Ectodermal cell (in vitro differentiated cells): ENCODE data around the gene CADM2.

Experiments
- H3K27ac ChIP-seq: 2 replicates; pipeline ENCODE4 v1.7.0; 2013; ENCODE audit warnings: mild to moderate bottlenecking, low read depth, low read length; ENCODE audit not compliant: insufficient read depth, poor library complexity, severe bottlenecking
- H3K27me3 ChIP-seq: 2 replicates; pipeline ENCODE4 v1.7.0; 2013; ENCODE audit warnings: mild to moderate bottlenecking, low read length; ENCODE audit not compliant: insufficient read depth, control insufficient read depth, poor library complexity, severe bottlenecking
- H3K36me3 ChIP-seq: one replicate; pipeline ENCODE4 v1.7.0; 2013; ENCODE audit warnings: low read length; ENCODE audit not compliant: control insufficient read depth, insufficient read depth
- H3K4me1 ChIP-seq: one replicate; pipeline ENCODE4 v1.7.0; 2013; ENCODE audit warnings: low read length; ENCODE audit not compliant: control insufficient read depth, insufficient read depth
- H3K4me3 ChIP-seq: 2 replicates; pipeline ENCODE4 v1.7.0; 2013; ENCODE audit warnings: low read depth, low read length, control low read depth; ENCODE audit not compliant: insufficient read depth
- H3K9me3 ChIP-seq: 2 replicates; pipeline ENCODE4 v1.7.0; 2013; ENCODE audit warnings: mild to moderate bottlenecking, low read length, moderate library complexity; ENCODE audit not compliant: control insufficient read depth
- WGBS, 2 experiments: methylation state at CpG; one replicate each; pipeline ENCODE4 v1.1.7; 2013; ENCODE audit warnings: missing lambda C conversion rate in 2 of 2; 5-methylcytosine and 5-hydroxymethylcytosine counted together

The CADM2 gene

DNA sequence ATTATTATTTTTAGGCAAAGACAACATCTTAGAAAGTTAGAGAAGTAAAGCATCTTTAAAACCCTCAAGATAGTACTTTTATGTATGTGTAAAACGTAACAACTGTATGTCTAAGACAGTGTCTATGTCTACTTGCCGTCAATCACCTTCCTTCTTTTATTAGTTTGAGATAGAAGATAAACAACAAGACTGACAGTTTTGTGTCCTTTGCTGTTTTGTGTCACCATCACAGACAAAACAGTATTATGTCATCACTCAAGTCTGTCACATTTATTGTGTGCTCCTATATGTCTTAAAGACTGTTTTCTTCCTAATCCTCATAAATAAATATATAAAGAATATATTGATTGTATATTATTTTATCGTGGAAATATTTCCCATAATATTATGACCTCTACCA, 908.3 kb downstream of the CADM2 start:
- 69% methylated on average over 2 of the region's 3 CpGs; no CpG with 5 or more reads in 1 of the 2 experiments for WGBS, 2 experiments
- no peaks in the 10 kb centered on the region for H3K4me1 ChIP-seq
- H3K27me3 ChIP-seq = no peaks in the 10 kb centered on the region
- H3K9me3 ChIP-seq = no peaks in the 10 kb centered on the region
- H3K4me3 ChIP-seq = no peak overlapping the region
- H3K36me3 ChIP-seq = no peaks in the 10 kb centered on the region
- H3K27ac ChIP-seq = no peak overlapping the region

DNA sequence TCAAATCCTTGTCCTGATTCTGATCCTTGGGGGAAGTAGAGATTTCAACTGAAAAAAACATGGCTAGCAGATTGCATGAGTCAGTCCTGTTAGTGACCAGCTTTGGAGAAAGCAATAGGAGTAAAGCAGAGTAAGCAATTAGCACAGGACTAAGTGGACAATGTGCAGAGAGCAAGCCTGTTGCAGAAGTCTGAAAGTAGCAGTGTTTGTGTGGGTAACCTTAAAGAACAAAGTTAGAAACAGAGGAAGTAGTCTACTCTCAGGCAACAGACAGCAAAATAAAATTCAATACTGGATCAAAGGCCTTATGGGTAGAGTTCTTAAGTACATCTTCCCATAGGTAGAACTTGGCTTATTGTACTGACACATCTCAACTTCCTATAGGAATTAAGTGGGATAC, 916.8 kb downstream of the CADM2 start:
- no peaks in the 10 kb centered on the region for H3K9me3 ChIP-seq
- H3K4me1 ChIP-seq = no peaks in the 10 kb centered on the region
- H3K27me3 ChIP-seq = no peaks in the 10 kb centered on the region
- H3K27ac ChIP-seq = no peak overlapping the region
- H3K4me3 ChIP-seq = no peak overlapping the region
- H3K36me3 ChIP-seq = no peaks in the 10 kb centered on the region

DNA sequence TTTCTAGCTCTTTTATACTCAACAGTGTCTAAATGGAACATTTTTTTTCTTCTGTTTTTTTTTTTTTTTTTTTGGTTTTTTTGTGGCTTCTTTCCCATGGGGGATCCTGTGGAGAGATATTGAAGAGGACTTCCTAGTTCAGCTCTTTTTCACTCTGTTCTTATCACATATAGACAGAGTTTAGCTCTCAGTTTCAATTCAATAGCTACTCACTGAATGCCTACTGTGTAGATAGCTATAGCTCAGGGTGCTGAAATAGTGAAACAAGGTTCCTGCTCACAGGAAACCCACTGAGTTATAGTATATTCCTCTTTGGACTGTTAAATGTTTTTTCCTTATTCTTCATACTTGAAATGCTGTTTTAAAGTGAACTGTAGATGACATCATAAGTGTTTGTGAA, 918.8 kb downstream of the CADM2 start:
- H3K36me3 ChIP-seq = no peaks in the 10 kb centered on the region
- H3K4me3 ChIP-seq = no peak overlapping the region
- no peak overlapping the region for H3K27ac ChIP-seq

DNA sequence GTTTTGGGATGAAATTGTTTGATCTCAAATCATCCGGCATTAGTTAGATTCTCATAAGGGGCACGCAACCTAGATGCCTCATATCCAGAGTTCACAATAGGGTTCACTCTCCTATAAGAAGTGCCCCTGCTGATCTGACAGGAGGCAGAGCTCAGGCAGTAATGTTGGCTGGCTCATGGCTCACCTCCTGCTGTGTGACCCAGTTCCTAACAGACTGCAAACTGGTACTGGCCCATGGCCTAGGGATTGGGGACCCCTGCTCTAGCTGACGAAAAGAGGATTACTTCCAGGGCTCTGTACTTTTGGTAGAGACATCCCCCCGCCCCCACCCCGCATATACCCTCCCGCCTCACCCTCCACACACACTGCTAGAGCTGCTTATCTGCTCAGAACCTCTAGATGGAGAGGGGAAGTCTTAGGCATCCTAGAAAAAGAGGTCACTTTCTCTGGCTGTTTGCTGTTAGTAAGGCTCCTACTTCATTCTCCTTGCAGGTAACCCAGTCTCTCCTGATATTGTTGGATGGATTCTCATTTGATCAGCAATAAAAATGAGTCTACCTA, 923.1 kb downstream of the CADM2 start:
- H3K36me3 ChIP-seq = no peaks in the 10 kb centered on the region
- no peak overlapping the region for H3K4me3 ChIP-seq
- H3K9me3 ChIP-seq = no peaks in the 10 kb centered on the region
- no peak overlapping the region for H3K27ac ChIP-seq
- H3K27me3 ChIP-seq = no peaks in the 10 kb centered on the region
- no peaks in the 10 kb centered on the region for H3K4me1 ChIP-seq
- 89 to 91% methylated on average over 3 to 6 of the region's 6 CpGs for WGBS, 2 experiments

More for the DNA sequence above, 918.8 kb downstream of the CADM2 start:
- no peaks in the 10 kb centered on the region for H3K9me3 ChIP-seq
- no peaks in the 10 kb centered on the region for H3K27me3 ChIP-seq
- H3K4me1 ChIP-seq = no peaks in the 10 kb centered on the region

DNA sequence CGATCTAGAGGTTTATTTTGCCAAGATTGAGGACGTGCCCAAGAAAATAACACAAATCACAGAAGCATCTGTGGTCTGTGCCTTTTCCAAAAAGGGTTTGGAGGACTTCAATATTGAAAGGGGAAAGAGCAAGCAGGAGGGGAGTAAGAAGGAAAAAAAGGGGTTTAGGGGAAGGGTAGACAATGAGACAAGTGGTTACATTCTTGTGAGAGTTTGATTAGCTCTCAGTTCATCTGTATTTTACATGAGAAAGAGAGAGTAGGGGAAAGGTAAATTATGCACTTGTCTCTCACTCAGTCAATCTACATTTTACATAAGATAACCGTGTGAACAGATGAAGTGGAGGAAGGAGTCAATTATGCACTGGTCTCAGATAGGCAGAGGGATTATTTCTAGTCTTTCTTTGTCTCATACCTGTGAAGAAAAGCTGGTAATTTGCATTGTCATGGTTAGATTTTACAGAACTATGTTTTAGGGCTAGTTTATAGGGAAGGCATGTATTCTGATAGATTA, 931.3 kb downstream of the CADM2 start:
- peaks cover 4% of the 10 kb centered on the region for H3K4me1 ChIP-seq
- H3K9me3 ChIP-seq = no peaks in the 10 kb centered on the region
- H3K27me3 ChIP-seq = no peaks in the 10 kb centered on the region
- no peak overlapping the region for H3K4me3 ChIP-seq
- H3K36me3 ChIP-seq = no peaks in the 10 kb centered on the region
- WGBS, 2 experiments = 47 to 57% methylated on average over 3 of the region's 3 CpGs
- H3K27ac ChIP-seq = no peak overlapping the region

DNA sequence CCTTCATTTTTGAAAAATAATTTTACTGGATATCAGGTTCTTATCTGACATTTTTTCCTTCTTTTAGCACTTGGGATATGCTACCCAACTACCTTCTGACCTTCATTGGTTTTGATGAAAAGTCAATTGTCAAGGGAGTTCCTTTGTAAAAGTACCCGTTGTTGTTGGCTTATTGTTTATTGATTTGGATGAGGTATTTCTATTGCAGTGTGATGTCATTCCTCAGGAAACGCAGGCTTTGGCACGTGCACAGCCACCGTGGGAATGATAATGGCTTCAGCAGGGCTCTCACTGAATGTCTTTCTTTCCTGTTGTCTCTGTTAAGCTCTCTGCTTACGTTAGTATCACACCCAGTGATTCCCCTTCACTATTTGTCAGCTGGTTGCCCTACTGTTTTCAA, 944.6 kb downstream of the CADM2 start:
- H3K4me1 ChIP-seq = no peaks in the 10 kb centered on the region
- no peaks in the 10 kb centered on the region for H3K36me3 ChIP-seq
- no peak overlapping the region for H3K4me3 ChIP-seq
- 59 to 70% methylated on average over 5 of the region's 5 CpGs for WGBS, 2 experiments
- H3K9me3 ChIP-seq = no peaks in the 10 kb centered on the region
- no peak overlapping the region for H3K27ac ChIP-seq
- H3K27me3 ChIP-seq = no peaks in the 10 kb centered on the region

DNA sequence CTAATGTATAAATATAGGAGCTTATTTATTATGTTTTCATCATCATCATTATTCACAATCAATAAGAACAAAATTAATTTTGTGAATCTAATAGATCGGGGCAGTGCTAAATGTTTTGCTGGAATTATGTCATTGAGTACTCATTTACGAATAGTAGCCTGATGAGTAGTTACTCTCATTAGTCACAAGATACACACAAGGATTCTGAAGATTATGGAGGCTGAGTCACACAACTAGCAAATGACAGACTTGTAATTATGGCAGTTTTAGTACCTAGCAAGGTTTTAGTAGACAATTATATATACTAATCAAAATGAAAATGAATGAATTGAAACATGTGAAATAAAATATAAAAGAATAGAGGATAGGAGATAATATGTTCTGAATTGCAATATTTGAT, 954.2 kb downstream of the CADM2 start:
- Histone ChIP-seq H3K27me3 (no peaks in the 10 kb centered on the region), H3K4me3 (no peak overlapping the region), H3K4me1 (no peaks in the 10 kb centered on the region), H3K27ac (no peak overlapping the region), H3K36me3 (no peaks in the 10 kb centered on the region), H3K9me3 (no peaks in the 10 kb centered on the region)
- WGBS, 2 experiments = 97 to 100% methylated on average over 1 to 2 of the region's 2 CpGs

DNA sequence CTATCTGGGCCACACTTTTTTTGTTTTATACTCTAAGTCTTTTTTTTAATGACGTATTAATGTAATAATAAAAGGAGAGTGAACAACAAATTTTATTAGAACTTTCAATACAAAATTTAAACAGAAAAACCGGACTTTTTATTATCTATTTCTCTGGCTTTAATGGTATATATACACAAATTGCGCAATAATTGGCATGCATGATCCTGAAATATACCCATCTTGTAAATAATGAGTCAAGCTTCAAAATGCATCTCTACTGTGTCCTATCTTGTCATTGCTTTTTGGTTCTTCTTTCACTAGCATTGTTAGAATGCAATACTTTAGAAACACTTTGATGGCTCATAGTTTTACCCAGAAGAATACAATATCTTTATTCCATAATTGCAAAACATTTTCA, 963.6 kb downstream of the CADM2 start:
- H3K27ac ChIP-seq = no peak overlapping the region
- 89 to 100% methylated on average over 1 to 2 of the region's 3 CpGs for WGBS, 2 experiments
- H3K4me1 ChIP-seq = no peaks in the 10 kb centered on the region
- no peaks in the 10 kb centered on the region for H3K9me3 ChIP-seq
- no peaks in the 10 kb centered on the region for H3K36me3 ChIP-seq
- no peak overlapping the region for H3K4me3 ChIP-seq
- H3K27me3 ChIP-seq = no peaks in the 10 kb centered on the region

DNA sequence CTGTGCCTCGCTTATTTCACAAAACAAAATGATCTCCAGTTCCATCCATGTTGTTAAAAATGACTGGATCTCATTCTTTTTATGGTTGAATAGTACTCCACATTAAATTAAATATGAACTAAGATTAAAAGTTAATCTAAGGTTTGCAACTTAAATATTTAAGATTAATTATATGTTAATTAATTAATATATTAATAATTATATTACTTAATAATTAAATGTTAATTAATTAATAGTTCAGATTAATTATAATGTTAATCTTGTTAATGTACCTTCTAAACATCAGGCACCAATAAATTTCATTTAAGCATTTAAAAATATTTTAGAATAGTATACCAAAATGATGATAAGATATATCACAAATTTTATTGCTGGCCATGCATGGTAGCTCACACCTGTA, 971.9 kb downstream of the CADM2 start:
- no peaks in the 10 kb centered on the region for H3K9me3 ChIP-seq
- no peaks in the 10 kb centered on the region for H3K4me1 ChIP-seq
- no peak overlapping the region for H3K27ac ChIP-seq
- no peaks in the 10 kb centered on the region for H3K36me3 ChIP-seq
- no peaks in the 10 kb centered on the region for H3K27me3 ChIP-seq
- WGBS, 2 experiments = 100% methylated on average over 1 of the region's 1 CpG; no CpG with 5 or more reads in 1 of the 2 experiments
- no peak overlapping the region for H3K4me3 ChIP-seq

DNA sequence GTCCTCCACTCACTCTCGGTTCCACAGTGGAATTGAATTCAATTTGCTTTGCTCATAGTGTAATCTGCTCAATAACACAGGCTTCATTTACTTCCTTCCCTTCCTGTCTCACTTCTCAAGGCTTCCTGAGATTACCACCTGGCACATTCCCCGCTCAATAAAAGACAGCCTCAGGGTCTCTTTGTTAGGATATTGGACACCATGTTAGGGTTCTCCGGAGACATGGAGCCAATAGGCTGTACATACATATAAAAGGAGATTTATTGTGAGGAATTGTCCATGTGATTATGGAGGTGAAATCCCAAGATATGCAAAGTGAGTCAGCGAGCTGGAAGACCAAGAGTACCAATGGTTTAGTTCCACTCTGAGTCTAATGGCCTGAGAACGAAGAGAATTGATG, 974.5 kb downstream of the CADM2 start:
- no peaks in the 10 kb centered on the region for H3K27me3 ChIP-seq
- H3K4me1 ChIP-seq = no peaks in the 10 kb centered on the region
- H3K9me3 ChIP-seq = no peaks in the 10 kb centered on the region
- no peak overlapping the region for H3K27ac ChIP-seq
- WGBS, 2 experiments = 96 to 97% methylated on average over 5 of the region's 5 CpGs
- H3K4me3 ChIP-seq = no peak overlapping the region
- no peaks in the 10 kb centered on the region for H3K36me3 ChIP-seq

DNA sequence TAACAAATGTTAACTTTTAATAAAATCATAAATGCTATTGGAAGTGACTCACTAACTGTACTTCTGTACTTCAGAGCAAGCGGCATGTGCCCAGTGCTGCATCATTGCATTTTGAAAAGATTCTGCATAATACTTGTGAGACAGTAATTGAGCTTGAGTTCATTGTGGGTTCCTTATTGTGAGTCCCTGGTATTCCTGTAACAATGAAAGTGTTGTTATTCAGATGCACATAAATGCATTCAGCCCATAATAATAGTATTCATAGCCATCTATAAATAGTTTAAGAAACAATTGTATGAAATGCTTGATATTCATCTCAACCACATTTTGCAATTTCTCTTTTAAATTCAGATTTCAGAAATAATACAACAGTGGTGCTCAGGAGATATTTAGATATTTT, 976.4 kb downstream of the CADM2 start:
- 88 to 95% methylated on average over 1 of the region's 1 CpG for WGBS, 2 experiments

More for the DNA sequence above, 976.4 kb downstream of the CADM2 start:
- H3K27me3 ChIP-seq = no peaks in the 10 kb centered on the region
- no peak overlapping the region for H3K4me3 ChIP-seq
- H3K9me3 ChIP-seq = no peaks in the 10 kb centered on the region
- no peaks in the 10 kb centered on the region for H3K36me3 ChIP-seq
- no peak overlapping the region for H3K27ac ChIP-seq
- H3K4me1 ChIP-seq = no peaks in the 10 kb centered on the region
